GM18868 (cell line): ENCODE measurements around the gene COX4I2.

ENCODE experiments used
- ATAC-seq: cut with Tn5 transposase; IDR thresholded peaks from one replicate; pipeline ENCODE4 v1.9.1; 2021; ENCODE audit warnings: mild to moderate bottlenecking, moderate library complexity; ENCODE audit not compliant: unreplicated experiment

COX4I2 gene

GRCh38 chr20:31674895-31675827 lies 37.4 kb downstream of the COX4I2 start:
- ATAC-seq: peak; percentile 69

GRCh38 chr20:31675828-31676608 lies 38.3 kb downstream of the COX4I2 start:
- ATAC-seq: no peak

GRCh38 chr20:31676609-31676989 lies 38.9 kb downstream of the COX4I2 start:
- no peak for ATAC-seq

- no peak for ATAC-seq
Measured at GRCh38 chr20:31677553-31678260, 40.0 kb downstream of the COX4I2 start.

GRCh38 chr20:31678389-31679356 lies 41.0 kb downstream of the COX4I2 start:
- ATAC-seq: no peak

GRCh38 chr20:31679357-31680285 lies 41.9 kb downstream of the COX4I2 start:
- ATAC-seq: no peak

- no peak for ATAC-seq
Measured at GRCh38 chr20:31680286-31681127, 42.8 kb downstream of the COX4I2 start.

GRCh38 chr20:31681128-31681727 lies 43.5 kb downstream of the COX4I2 start:
- ATAC-seq: no peak

GRCh38 chr20:31681769-31682168 lies 44.1 kb downstream of the COX4I2 start:
- no peak for ATAC-seq

- no peak for ATAC-seq
Measured at GRCh38 chr20:31682352-31682751, 44.6 kb downstream of the COX4I2 start.

GRCh38 chr20:31682927-31683326 lies 45.2 kb downstream of the COX4I2 start:
- no peak for ATAC-seq

- peak; percentile 60 for ATAC-seq
Measured at GRCh38 chr20:31684153-31685015, 46.7 kb downstream of the COX4I2 start.

GRCh38 chr20:31685853-31686643 lies 48.3 kb downstream of the COX4I2 start:
- no peak for ATAC-seq

- ATAC-seq: no peak
Measured at GRCh38 chr20:31687777-31688176, 50.1 kb downstream of the COX4I2 start.

- ATAC-seq: no peak
Measured at GRCh38 chr20:31689141-31689540, 51.4 kb downstream of the COX4I2 start.

- ATAC-seq: no peak
Measured at GRCh38 chr20:31690124-31690666, 52.5 kb downstream of the COX4I2 start.
